Measurements from ENCODE around the gene NOX4. TPM values are rescaled to one million over a fixed set of nuclear protein-coding genes. Genes with fewer than 3 reads are reported as not detected.

The NOX4 gene
- total and polyA plus RNA-seq, 2 of the 8 experiments (the other 6 are each of a cell fraction or from before 2014, with no cell fraction given) = 2.0 to 2.3 TPM

- H3K4me2 ChIP-seq (ENCODE audit: insufficient read depth in 1 of 2, low read depth in 2 of 2, low read length in 2 of 2) = no peak overlapping the region
These were observed 47.5 kb downstream of the NOX4 start for GRCh38 chr11:89443361-89444322.

More at GRCh38 chr11:89443361-89444322, 47.5 kb downstream of the NOX4 start:
- Histone ChIP-seq H2BK5ac (ENCODE audit: low read depth, low read length) (no peak overlapping the region), H3K23me2 (ENCODE audit: low read depth, low read length) (no peaks in the 10 kb centered on the region; the same call in 1 of the 2 replicates), H2BK120ac (replicated peaks; ENCODE audit: low read depth, low read length) (no peak overlapping the region), H2BK20ac (ENCODE audit: low read length) (no peak overlapping the region), H3K79me1 (ENCODE audit: low read depth, low read length) (no peaks in the 10 kb centered on the region), H3K18ac (ENCODE audit: extremely low read depth, low read length) (no peak overlapping the region), H3K56ac (replicated peaks; ENCODE audit: insufficient read length, low read depth, low read length) (no peak overlapping the region), H4K8ac (ENCODE audit: extremely low read depth, insufficient read depth, low read length) (no peak overlapping the region), H3K36me3 (ENCODE audit: control insufficient read depth in 2 of 4, insufficient read depth in 4 of 4, low read length in 3 of 4) (no peaks in the 10 kb centered on the region), H3K14ac (ENCODE audit: insufficient read length) (no peak overlapping the region), H2BK15ac (ENCODE audit: low read length) (no peak overlapping the region), H3K4me3 (ENCODE audit: extremely low read depth in 1 of 4, insufficient read depth in 2 of 4, low read depth in 3 of 4, low read length in 4 of 4) (no peak overlapping the region), H2AFZ (ENCODE audit: low read length) (no peak overlapping the region), H2AK5ac (ENCODE audit: low read depth, low read length) (no peak overlapping the region), H3K4ac (replicated peaks; ENCODE audit: insufficient read length, low read depth, low read length) (no peak overlapping the region), H3K9me3 (ENCODE audit: insufficient read depth in 2 of 2, low read depth in 1 of 2, low read length in 1 of 2) (no peaks in the 10 kb centered on the region), H3K23ac (ENCODE audit: insufficient read length) (no peak overlapping the region), H3K4me1 (replicated peaks in 1 of 4; ENCODE audit: control insufficient read depth in 3 of 4, insufficient read depth in 4 of 4, low read length in 3 of 4) (no peaks in the 10 kb centered on the region), H4K5ac (ENCODE audit: insufficient read length, low read depth, low read length) (no peak overlapping the region), H3K9ac (replicated peaks in 1 of 4; ENCODE audit: extremely low read depth in 1 of 4, low read depth in 3 of 4, low read length in 3 of 4) (no peak overlapping the region), H2BK12ac (ENCODE audit: low read depth, low read length) (no peak overlapping the region), H3K27ac (ENCODE audit: low read depth, low read length) (no peak overlapping the region), H3K27me3 (replicated peaks in 1 of 4; ENCODE audit: control insufficient read depth in 3 of 4, extremely low read depth in 1 of 4, insufficient read depth in 3 of 4, low read length in 3 of 4) (no peaks in the 10 kb centered on the region), H3K79me2 (ENCODE audit: control insufficient read depth in 1 of 2, insufficient read depth in 2 of 2, low read length in 2 of 2) (no peaks in the 10 kb centered on the region), H4K20me1 (replicated peaks in 1 of 2; ENCODE audit: control insufficient read depth in 1 of 2, insufficient read depth in 2 of 2, low read length in 2 of 2) (no peaks in the 10 kb centered on the region), H4K91ac (replicated peaks; ENCODE audit: insufficient read length, low read length) (no peak overlapping the region)
- ChIA-PET CTCF (ENCODE audit: partially characterized antibody) (no interaction called here), POLR2A (ENCODE audit: partially characterized antibody) (no interaction called here)
- DNase-seq (ENCODE audit: low read depth in 1 of 2, low spot score in 2 of 2) (no peak), FAIRE-seq (no peak)
- WGBS, 2 experiments (ENCODE audit: extremely low coverage in 1 of 2, insufficient coverage in 1 of 2, insufficient read length in 1 of 2, insufficient replicate concordance in 2 of 2, low coverage in 1 of 2, low lambda C conversion rate in 2 of 2, missing lambda C conversion rate in 1 of 2) = 86% methylated on average over 5 of the region's 5 CpGs; no CpG with 5 or more reads in 1 of the 2 experiments
- TF ChIP-seq CTCF (IDR thresholded peaks at IDR 0.05; ENCODE audit: control extremely low read depth in 1 of 3, insufficient read depth in 1 of 3, low read depth in 1 of 3, low read length in 3 of 3) = no peak

Data from H1 (cell line).